Gastroesophageal sphincter (tissue), 4 donors: ENCODE measurements around the gene AURKAIP1. TPM values are rescaled to one million over a fixed set of nuclear protein-coding genes. Genes with fewer than 3 reads are reported as not detected.

Experiments used
- ATAC-seq: fragments of 150-250 bp; one replicate; pipeline ENCODE4 v1.9.1; 2016; ENCODE audit warnings: mild to moderate bottlenecking, moderate library complexity
- H3K27ac ChIP-seq, 4 donors: fragments of 200-600 bp; sonication (generic) in 3 of 4; 1 replicate in 3 of 4; 2 replicates in 1 of 4; pipeline ENCODE4 v1.5.1; 2016 to 2019
- H3K27me3 ChIP-seq: fragments of 200-600 bp; sonication (generic); one replicate; pipeline ENCODE4 v1.5.1; 2019
- H3K36me3 ChIP-seq, 2 donors: fragments of 200-600 bp; sonication (generic); one replicate each; pipeline ENCODE4 v1.5.1; 2019; ENCODE audit warnings: control low read depth in 1 of 2
- H3K4me1 ChIP-seq, 3 donors: fragments of 200-600 bp; sonication (generic); 1 replicate in 2 of 3; 2 replicates in 1 of 3; pipeline ENCODE4 v1.5.1; 2016 to 2019; ENCODE audit warnings: control low read depth in 2 of 3
- H3K4me3 ChIP-seq, 2 donors: fragments of 200-600 bp; sonication (generic); one replicate each; pipeline ENCODE4 v1.5.1; 2019; ENCODE audit warnings: mild to moderate bottlenecking in 1 of 2, moderate library complexity in 1 of 2
- H3K9me3 ChIP-seq, 3 donors: fragments of 200-600 bp; sonication (generic); one replicate each; pipeline ENCODE4 v1.5.1; 2017 to 2019; ENCODE audit warnings: control low read depth in 2 of 3
- CTCF ChIP-seq, 4 experiments: fragments of 200-600 bp in 2 of 4; fragments of 450-650 bp in 2 of 4; sonication (generic) in 1 of 4; IDR thresholded peaks; one replicate each; pipeline ENCODE4 v1.5.1; 2017 to 2019; ENCODE audit warnings: antibody characterized with exemption in 4 of 4, mild to moderate bottlenecking in 2 of 4, moderate library complexity in 2 of 4
- EP300 ChIP-seq: sonication (generic); formaldehyde crosslinking; IDR thresholded peaks from one replicate; pipeline ENCODE4 v1.6.1; 2017; ENCODE audit warnings: antibody characterized with exemption, mild to moderate bottlenecking
- POLR2A ChIP-seq, 2 donors: fragments of 450-650 bp; IDR thresholded peaks; one replicate each; pipeline ENCODE4 v1.6.1; 2017; ENCODE audit warnings: antibody characterized with exemption in 2 of 2, mild to moderate bottlenecking in 2 of 2, moderate library complexity in 1 of 2
- POLR2AphosphoS5 ChIP-seq: sonication (generic); formaldehyde crosslinking; IDR thresholded peaks from one replicate; pipeline ENCODE4 v1.6.1; 2017; ENCODE audit warnings: antibody characterized with exemption
- WGBS, 2 donors: methylation state at CpG; one replicate each; pipeline ENCODE4 v1.1.5; 2018; ENCODE audit warnings: low coverage in 1 of 2; 5-methylcytosine and 5-hydroxymethylcytosine counted together
- total RNA-seq, 4 donors: library from RNA; depleted of rRNA; stranded (reverse); fragments of >200 nt; gene quantifications; one replicate each; pipeline ENCODE4 v1.1.0, GENCODE V29; 2016

The AURKAIP1 gene
- total RNA-seq, 4 donors from 2014 or later, result 103 to 138 (median 108) TPM

- no peak overlapping the region for H3K27ac ChIP-seq
- WGBS, 2 donors, result 81 to 98% methylated on average over 5 to 10 of the region's 32 CpGs
- ATAC-seq, result no peak
- TF ChIP-seq POLR2AphosphoS5, result no peak
- H3K4me1 ChIP-seq, result no peaks in the 10 kb centered on the region
- H3K9me3 ChIP-seq, result no peaks in the 10 kb centered on the region
- no peaks in the 10 kb centered on the region for H3K27me3 ChIP-seq
- H3K36me3 ChIP-seq, result peaks cover 0 to 68% of the 10 kb centered on the region in 2 donors
- no peak overlapping the region for H3K4me3 ChIP-seq
Measured at GRCh38 chr1:1336931-1337792, 37.8 kb downstream of the AURKAIP1 start.

GRCh38 chr1:1336446-1336845, 38.6 kb downstream of the AURKAIP1 start:
- peaks cover 0 to 2% (median 0%) of the 10 kb centered on the region in 3 donors for H3K4me1 ChIP-seq
- no peak for ATAC-seq
- H3K9me3 ChIP-seq, result no peaks in the 10 kb centered on the region
- WGBS, 2 donors, result no CpG with 5 or more reads among the region's 26 CpGs
- no peak overlapping the region for H3K4me3 ChIP-seq
- H3K36me3 ChIP-seq, result peaks cover 0 to 61% of the 10 kb centered on the region in 2 donors
- no peak overlapping the region for H3K27ac ChIP-seq
- no peaks in the 10 kb centered on the region for H3K27me3 ChIP-seq
- no peak for TF ChIP-seq POLR2AphosphoS5
- TF ChIP-seq CTCF (IDR thresholded peaks at IDR 0.05), result no peak
- TF ChIP-seq EP300, result no peak
- TF ChIP-seq POLR2A (IDR thresholded peaks at IDR 0.05), result no peak

GRCh38 chr1:1335792-1336248, 39.2 kb downstream of the AURKAIP1 start:
- H3K4me1 ChIP-seq, result peaks cover 0 to 8% (median 3%) of the 10 kb centered on the region in 3 donors
- no peak overlapping the region for H3K4me3 ChIP-seq
- no peak for ATAC-seq
- H3K9me3 ChIP-seq, result no peaks in the 10 kb centered on the region
- H3K36me3 ChIP-seq, result peaks cover 0 to 55% of the 10 kb centered on the region in 2 donors
- no CpG with 5 or more reads among the region's 21 CpGs for WGBS, 2 donors
- H3K27ac ChIP-seq, result no peak overlapping the region
- TF ChIP-seq CTCF (IDR thresholded peaks at IDR 0.05) (no peak), POLR2A (IDR thresholded peaks at IDR 0.05) (no peak), POLR2AphosphoS5 (no peak), EP300 (no peak)
- H3K27me3 ChIP-seq, result no peaks in the 10 kb centered on the region

- Histone ChIP-seq H3K27me3 (no peaks in the 10 kb centered on the region), H3K9me3 (no peaks in the 10 kb centered on the region), H3K27ac (no peak overlapping the region), H3K4me3 (no peak overlapping the region), H3K4me1 (peaks cover 0 to 13% (median 7%) of the 10 kb centered on the region in 3 donors), H3K36me3 (peaks cover 0 to 50% of the 10 kb centered on the region in 2 donors)
- TF ChIP-seq POLR2A (IDR thresholded peaks at IDR 0.05), result no peak
- TF ChIP-seq CTCF (IDR thresholded peaks at IDR 0.05), result no peak
- no peak for TF ChIP-seq EP300
- TF ChIP-seq POLR2AphosphoS5, result no peak
- ATAC-seq, result no peak
- 81% methylated on average over 5 of the region's 16 CpGs; no CpG with 5 or more reads in 1 of the 2 donors for WGBS, 2 donors
Measured at GRCh38 chr1:1335283-1335682, 39.7 kb downstream of the AURKAIP1 start.

GRCh38 chr1:1334835-1335234, 40.2 kb downstream of the AURKAIP1 start:
- peaks cover 0 to 17% (median 7%) of the 10 kb centered on the region in 3 donors for H3K4me1 ChIP-seq
- no peak overlapping the region for H3K27ac ChIP-seq
- TF ChIP-seq EP300, result no peak
- no peak overlapping the region for H3K4me3 ChIP-seq
- ATAC-seq, result no peak
- peaks cover 0 to 45% of the 10 kb centered on the region in 2 donors for H3K36me3 ChIP-seq
- WGBS, 2 donors, result no CpG with 5 or more reads among the region's 11 CpGs
- no peaks in the 10 kb centered on the region for H3K9me3 ChIP-seq
- H3K27me3 ChIP-seq, result no peaks in the 10 kb centered on the region
